H1 (cell line): ENCODE data around the gene GHRH. TPM values are rescaled to one million over a fixed set of nuclear protein-coding genes. Genes with fewer than 3 reads are reported as not detected.

Experiments
- CBX8 ChIP-seq: fragments of 300-800, 300-1000 bp; sonication (generic); IDR thresholded peaks from 2 replicates; pipeline ENCODE4 v1.7.1; 2016; ENCODE audit warnings: low read depth, low read length, borderline replicate concordance
- GABPA ChIP-seq: IDR thresholded peaks from 2 replicates; pipeline ENCODE4 v1.6.1; 2011; ENCODE audit warnings: mild to moderate bottlenecking, low read length, moderate library complexity, borderline replicate concordance; ENCODE audit not compliant: insufficient read depth
- KDM4A ChIP-seq: IDR thresholded peaks from one replicate; pipeline ENCODE4 v1.7.1; 2012; ENCODE audit warnings: low read depth, mild to moderate bottlenecking, moderate library complexity, low read length, inconsistent platforms; ENCODE audit not compliant: severe bottlenecking
- POLR2A ChIP-seq, 2 experiments: IDR thresholded peaks; 1 replicate in 1 of 2; 2 replicates in 1 of 2; pipeline ENCODE4 v1.6.1; 2011; ENCODE audit warnings: low read depth in 2 of 2, low read length in 2 of 2, mild to moderate bottlenecking in 2 of 2; ENCODE audit errors: control extremely low read depth in 1 of 2
- SP4 ChIP-seq: IDR thresholded peaks from 2 replicates; pipeline ENCODE4 v1.6.1; 2012; ENCODE audit warnings: low read length, inconsistent platforms
- SUZ12 ChIP-seq: fragments of 200-600 bp; sonication (generic); IDR thresholded peaks from 2 replicates; pipeline ENCODE4 v1.6.1; 2012; ENCODE audit warnings: mild to moderate bottlenecking, inconsistent platforms, low read length, moderate library complexity, mixed read lengths
- TAF7 ChIP-seq: optimal IDR thresholded peaks from 2 replicates; pipeline ENCODE3; 2011; ENCODE audit warnings: low read depth, mild to moderate bottlenecking, inconsistent platforms, low read length, moderate library complexity, borderline replicate concordance
- TCF12 ChIP-seq: IDR thresholded peaks from 2 replicates; pipeline ENCODE4 v1.6.1; 2011; ENCODE audit warnings: low read depth, mild to moderate bottlenecking, low read length
- polyA plus RNA-seq, 7 experiments: library from polyadenylated mRNA; depleted of rRNA in 3 of 7; stranded (reverse) in 5 of 7; unstranded in 2 of 7; fragments of >200 nt in 5 of 7; fragments of 200-250 nt in 2 of 7; gene quantifications; 1 replicate in 5 of 7; 2 replicates in 1 of 7; 4 replicates in 1 of 7; pipeline versions ENCODE4 v1.2.1 to v1.2.3, GENCODE V29; 2011 to 2013; ENCODE audit warnings: missing spikeins in 2 of 7, mixed read lengths in 2 of 7
- total RNA-seq: library from RNA; stranded (reverse); fragmentation: NEBNext Ultra II Directional; extraction: Animal tissue kit (Norgen Biotek cat#: 25700); gene quantifications from 2 replicates; pipeline ENCODE4 v1.2.1, GENCODE V29; 2021

The GHRH gene
- total and polyA plus RNA-seq, 2 of the 8 experiments (the other 6 are each of a cell fraction or from before 2014, with no cell fraction given): not detected

- TF ChIP-seq CBX8: no peak
- TF ChIP-seq POLR2A (IDR thresholded peaks at IDR 0.05; ENCODE audit: control extremely low read depth in 1 of 2, low read depth in 2 of 2, low read length in 2 of 2): no peak
- no peak for TF ChIP-seq GABPA
- TF ChIP-seq SUZ12: no peak
- TF ChIP-seq TAF7: no peak
- TF ChIP-seq KDM4A: no peak
- no peak for TF ChIP-seq TCF12
- TF ChIP-seq SP4: no peak
Measured at GRCh38 chr20:37294262-37294981, 32.8 kb upstream of the GHRH start (continued).
